A673 (cell line): Measurements from ENCODE around the gene KCNMB1.

Experiments used
- EZH2 ChIP-seq: fragments of 200-600 bp; sonication (generic); IDR thresholded peaks from 2 replicates; pipeline ENCODE4 v1.6.1; 2017; ENCODE audit warnings: borderline replicate concordance, low read depth, mild to moderate bottlenecking, mixed read lengths, antibody characterized with exemption, low read length; ENCODE audit not compliant: poor library complexity, severe bottlenecking
- TF ChIP-seq, protein P1 (sequence below): fragments of 300-800, 200-600 bp; sonication (generic); conservative IDR thresholded peaks from 2 replicates; pipeline ENCODE4 v1.5.1; 2017; ENCODE audit warnings: low read depth, mild to moderate bottlenecking, antibody characterized with exemption, low read length, moderate library complexity, mixed read lengths

DNA sequence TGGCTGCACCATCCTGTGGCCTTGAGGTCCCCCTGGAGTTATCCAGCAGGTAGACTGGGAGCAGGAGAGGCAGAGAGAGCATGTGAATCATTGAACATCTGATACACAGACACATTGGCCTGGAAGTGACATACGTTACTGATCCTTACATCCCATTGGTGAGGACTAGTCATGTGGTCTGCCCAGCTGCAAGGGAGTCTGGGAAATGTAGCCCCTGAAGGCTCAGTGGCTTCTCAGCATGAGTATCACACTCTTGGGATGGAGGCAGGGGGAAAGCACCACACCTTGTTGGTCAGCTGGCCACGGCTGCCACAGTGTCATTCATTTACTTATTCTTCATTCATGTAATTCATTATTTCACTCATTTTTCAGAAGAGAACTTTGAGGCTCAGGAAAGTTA is 13.3 kb upstream of the KCNMB1 start:
- TF ChIP-seq, protein P1, sequence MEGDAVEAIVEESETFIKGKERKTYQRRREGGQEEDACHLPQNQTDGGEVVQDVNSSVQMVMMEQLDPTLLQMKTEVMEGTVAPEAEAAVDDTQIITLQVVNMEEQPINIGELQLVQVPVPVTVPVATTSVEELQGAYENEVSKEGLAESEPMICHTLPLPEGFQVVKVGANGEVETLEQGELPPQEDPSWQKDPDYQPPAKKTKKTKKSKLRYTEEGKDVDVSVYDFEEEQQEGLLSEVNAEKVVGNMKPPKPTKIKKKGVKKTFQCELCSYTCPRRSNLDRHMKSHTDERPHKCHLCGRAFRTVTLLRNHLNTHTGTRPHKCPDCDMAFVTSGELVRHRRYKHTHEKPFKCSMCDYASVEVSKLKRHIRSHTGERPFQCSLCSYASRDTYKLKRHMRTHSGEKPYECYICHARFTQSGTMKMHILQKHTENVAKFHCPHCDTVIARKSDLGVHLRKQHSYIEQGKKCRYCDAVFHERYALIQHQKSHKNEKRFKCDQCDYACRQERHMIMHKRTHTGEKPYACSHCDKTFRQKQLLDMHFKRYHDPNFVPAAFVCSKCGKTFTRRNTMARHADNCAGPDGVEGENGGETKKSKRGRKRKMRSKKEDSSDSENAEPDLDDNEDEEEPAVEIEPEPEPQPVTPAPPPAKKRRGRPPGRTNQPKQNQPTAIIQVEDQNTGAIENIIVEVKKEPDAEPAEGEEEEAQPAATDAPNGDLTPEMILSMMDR: no peak
- TF ChIP-seq EZH2: no peak
